IPS-NIHi7 (cell line): Measurements from ENCODE around the gene NOSTRIN.

ENCODE experiments used
- DNase-seq: peaks from one replicate; pipeline ENCODE4 v3.0.0; 2012; ENCODE audit warnings: mixed read lengths; ENCODE audit errors: extremely low spot score

The NOSTRIN gene

DNA sequence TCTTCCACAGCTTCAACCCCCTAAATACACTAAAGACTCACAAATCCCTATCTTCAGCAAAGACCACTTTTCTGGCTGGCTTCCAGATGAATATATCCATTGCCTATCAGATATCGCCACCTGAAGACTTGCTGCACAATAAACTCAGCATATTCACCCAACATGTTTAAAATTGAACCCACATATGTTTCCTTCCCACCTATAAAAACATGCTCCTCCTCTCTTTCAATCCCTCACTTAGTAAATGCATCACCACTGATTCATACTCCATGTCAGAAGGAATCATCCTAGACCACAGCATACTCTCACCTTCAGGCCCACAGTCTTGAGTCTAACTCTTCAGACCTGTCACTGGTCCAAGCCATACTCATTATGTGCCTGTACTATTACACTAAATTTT is 82.5 kb downstream of the NOSTRIN start:
- DNase-seq: no peak

DNA sequence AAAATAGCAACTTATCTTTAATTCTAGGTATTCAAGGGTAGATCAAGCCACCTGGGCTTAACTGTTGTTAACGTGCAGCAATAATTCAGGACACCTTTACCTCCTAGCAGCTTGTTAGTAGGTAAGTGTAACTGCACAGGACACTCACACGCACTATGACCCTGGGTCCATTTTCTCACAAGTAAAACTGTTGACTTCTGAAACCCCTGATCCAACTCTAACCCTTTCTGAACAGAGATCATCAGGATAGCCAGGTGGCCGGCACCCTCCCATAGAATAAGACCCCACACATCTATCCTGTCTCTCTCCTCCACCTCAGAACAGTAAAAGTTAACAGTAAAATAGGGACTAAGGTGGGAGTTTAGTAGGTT is 87.2 kb downstream of the NOSTRIN start:
- DNase-seq: no peak

DNA sequence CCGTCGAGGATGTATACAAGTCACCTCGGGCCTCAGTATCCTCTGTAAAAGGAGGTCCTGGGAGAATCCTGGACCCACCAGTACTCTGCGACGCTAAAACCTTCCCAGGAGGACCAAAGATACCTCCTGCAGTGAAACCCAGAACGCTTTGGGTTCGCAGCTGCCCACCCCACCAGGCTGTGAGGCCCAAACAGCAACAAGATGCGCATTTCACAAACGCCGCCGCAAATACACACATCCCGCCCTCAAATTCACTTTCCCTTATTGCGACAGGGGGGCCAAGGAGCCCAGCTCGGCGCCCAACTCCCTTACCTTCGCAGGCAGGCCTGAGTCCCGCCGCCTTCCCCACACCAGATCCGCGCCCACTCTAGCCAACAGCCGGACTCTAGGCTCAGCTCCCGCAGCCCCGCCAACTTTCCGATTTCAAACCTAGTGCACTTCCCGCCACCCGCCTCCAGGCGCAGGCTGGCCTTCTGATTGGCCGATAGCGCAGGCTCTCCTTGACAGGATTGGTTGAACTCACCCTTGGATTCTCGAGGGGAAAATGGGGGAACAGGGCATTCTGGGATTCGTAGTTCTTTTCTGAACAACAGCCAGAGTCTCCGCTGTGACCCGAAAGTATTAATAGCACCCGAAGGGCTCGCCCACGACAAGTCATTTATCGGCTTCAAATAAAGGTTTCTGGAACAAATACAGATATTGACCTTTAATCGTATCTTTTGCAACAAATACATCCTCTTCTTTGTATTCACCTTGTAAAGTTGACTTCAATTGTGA is 87.8 kb downstream of the NOSTRIN start, which contains the start of gene SPC25:
SPC25 (minus strand) TSS at position 425 of the 777 bp plus-strand sequence. CDS start 911 bp downstream, outside the sequence.
- peak; percentile 97 for DNase-seq

DNA sequence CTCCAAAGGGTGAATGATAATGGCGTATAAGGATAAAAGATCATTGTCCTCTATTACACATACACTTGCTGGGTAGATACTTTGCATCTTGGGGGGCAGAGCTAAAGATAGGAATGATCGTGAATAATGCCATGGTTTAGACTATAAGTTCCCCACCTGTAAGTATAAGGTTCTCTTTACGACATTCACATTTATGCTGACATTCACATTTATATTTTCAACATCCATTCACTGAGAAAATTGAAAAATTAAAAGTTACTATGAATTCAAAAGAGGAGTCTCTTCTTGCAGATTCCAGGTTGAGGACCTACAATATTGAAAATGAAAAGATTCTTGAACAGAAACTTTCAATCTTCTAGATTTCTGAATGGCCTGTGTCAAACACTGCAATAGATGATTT is 89.9 kb downstream of the NOSTRIN start:
- no peak for DNase-seq

DNA sequence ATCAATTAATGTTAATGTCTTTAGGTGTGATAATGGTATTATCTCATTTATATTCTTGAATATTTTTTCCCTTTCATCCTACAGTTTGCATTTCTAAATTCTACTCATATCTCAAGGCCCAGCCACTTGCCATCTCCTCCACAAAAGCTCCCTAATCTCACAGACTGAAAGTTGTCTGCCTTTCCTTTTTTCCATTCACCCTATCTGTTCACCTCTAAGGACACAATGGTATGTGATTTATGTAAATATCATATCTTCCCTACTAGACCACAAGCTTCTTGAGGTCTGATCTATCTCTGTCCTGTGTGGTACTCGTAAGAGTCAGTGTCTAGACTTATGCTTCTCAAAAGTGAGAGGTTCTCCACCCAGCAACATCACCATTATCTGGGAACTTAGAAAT is 91.7 kb downstream of the NOSTRIN start:
- DNase-seq: no peak

DNA sequence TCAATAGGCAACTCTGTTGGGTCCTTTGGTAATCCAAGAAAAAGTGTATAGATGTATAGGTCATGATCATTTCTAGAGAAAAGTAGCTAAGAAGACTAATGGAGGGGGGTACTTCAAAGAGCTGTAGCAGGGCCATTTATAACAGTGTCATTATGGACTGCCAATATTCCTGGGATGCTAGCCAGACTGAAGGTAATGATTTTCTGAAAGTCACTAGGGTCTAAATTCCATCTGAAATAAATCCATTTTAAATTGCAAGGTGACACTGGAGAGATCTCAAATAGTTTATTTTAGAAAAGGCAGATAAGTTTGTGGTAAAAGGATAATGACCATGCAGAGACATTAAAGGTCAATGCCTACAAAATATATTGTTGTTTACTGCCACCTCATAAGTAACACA is 92.3 kb downstream of the NOSTRIN start:
- DNase-seq: no peak

DNA sequence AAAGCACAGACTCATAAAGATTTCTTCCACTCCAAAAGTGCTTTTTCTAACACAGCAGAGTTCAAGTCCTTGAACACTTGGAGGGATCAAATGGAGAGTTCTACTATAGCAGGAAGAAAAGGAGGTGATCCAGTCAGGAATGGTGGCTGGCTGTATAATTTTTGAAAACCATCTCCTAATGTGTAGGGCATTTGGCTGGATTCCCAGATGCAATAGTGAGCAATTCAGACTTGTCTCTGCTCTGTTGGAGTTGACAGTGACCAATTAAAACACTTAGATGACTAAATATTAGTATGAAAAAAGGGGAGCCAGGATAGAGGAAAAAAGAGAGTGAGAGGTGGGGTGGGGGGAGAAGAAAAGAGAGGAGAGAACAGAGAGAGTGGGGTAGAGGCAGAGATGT is 93.3 kb downstream of the NOSTRIN start:
- DNase-seq: no peak

DNA sequence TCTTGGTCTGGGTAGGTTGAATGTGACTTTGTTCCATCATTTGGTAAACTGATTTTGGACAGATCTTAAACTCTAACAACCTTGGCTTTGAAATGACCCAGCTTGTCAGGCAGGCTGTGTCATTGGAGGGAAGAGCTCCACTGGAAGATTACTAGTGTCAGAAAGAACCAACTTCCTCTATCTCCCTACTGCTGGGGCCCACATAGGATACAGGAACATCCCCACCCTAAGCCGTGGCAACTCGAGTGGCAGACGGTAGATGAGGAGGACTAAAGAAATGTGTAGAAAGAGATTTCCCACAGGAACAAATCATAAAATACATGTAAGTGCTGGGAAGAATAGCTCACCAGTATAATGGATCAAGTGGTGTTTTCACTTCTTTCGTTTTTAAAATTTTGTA is 94.3 kb downstream of the NOSTRIN start:
- DNase-seq: no peak

DNA sequence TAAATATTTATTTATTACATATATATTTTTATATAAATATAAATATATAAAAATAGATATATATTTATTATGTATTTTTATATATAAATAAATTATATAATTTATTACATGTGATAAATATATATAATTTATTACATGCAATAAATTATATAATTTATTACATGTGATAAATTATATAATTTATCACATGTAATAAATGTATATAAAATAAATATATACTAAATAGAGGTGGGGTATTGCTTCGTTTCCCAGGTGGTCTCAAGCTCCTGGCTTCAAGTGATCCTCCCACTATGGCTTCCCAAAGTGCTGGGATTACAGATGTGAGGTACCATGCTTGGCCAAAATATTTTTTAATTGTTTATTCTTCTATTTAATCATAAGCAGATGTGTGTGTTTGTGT is 95.0 kb downstream of the NOSTRIN start:
- no peak for DNase-seq

DNA sequence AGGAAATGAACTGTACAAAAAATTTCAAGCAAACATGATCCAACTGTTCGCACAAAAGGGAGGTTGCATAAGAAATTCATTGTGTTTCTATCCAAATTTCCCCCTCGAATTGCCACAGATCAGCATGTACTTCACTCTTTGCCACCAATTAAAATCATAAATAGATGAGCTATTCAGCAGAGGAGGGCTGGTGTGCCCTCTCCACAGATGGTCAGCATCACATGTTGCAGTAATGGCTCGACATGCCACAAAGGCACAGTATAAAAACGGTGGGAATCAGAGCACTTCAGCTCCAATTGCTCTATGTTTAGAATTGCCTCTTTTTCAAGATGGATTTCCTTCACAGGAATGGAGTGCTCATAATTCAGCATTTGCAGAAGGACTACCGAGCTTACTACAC is 98.6 kb downstream of the NOSTRIN start, which contains the start of gene G6PC2:
G6PC2 (plus strand) TSS at position 289 of the 400 bp plus-strand sequence; CDS start at position 330, 41 bp downstream.
- no peak for DNase-seq

DNA sequence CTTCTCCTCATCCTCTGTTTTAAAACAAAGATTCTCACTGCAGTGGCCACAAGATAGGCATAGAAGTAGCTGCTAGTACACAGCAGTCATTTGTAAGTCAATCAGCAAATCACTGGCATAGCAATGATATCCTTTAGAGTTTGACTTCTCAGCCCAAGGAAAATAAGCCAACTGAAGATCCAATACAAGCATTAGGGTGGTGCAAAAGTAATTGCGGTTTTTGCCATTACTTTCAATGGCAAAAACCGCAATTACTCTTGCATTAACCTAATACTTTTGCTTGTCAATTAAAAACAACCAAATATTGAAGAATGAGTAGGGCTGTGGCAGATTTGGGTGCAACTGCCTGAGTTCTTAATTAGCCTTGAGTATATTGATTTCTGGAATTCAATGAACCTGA is 101.5 kb downstream of the NOSTRIN start:
- DNase-seq: no peak

DNA sequence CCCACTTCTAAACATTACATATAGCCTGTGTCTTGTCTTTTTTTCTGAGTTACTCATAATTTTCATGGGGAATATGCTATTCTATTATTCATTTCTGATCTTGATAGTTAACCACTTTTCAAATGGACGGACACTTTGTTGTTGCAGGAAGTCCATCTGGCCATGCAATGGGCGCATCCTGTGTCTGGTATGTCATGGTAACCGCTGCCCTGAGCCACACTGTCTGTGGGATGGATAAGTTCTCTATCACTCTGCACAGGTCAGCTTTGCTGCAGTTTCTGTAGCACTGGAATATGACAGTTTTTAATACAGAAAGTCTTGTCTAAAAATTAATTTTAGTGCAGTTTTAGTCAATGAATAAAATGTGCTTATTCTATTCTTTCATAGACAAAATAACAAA is 101.9 kb downstream of the NOSTRIN start:
- DNase-seq: no peak

DNA sequence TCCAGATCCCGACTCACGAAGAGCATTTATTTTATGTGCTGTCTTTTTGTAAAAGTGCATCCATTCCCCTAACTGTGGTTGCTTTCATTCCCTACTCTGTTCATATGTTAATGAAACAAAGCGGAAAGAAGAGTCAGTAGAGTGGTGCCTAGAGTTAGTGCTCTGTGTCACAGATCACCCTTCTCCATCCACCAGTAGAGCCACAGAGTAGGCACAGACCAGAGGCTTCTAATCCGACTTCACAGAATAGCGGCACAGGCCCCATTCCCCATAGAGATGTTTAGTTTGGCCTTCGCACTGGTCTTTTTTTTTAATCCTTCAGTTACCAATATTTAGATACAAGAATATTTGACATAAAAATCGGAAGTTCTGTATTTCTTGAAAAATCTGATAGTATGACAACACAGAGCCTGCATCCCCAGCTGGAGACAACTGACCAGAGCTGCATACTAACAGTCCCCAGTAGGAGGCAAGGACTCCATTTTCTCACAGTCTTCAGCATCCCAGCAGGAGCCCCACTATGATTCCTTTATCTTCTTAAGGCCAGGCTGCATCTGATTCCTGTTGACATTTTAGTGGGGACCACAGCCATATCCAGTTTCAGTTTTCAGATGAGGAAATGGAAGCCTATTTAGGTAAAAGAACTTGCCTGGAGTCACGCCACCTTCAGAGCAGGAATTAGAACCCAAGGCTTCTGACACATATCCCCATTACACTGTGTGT is 105.7 kb downstream of the NOSTRIN start:
- peak; percentile 50 for DNase-seq

DNA sequence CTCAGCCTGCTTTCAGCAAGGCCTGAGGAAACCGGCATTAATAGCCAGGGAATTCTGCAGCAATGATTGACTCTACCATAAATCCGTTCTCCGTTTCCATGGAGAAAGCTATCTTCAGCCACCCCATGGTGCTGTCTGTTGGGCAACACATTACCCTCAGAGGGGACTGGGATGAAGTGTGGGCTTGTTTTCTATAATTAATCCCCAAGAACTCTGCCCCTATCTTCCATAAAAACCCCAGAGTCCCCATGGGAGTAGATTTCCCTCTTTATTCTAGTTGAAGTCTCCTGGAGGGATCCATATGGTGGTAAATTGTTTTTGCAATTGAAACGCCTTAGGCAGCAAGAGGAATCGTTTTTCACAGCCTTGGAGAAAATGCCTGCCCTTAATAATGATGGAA is 107.9 kb downstream of the NOSTRIN start:
- no peak for DNase-seq

DNA sequence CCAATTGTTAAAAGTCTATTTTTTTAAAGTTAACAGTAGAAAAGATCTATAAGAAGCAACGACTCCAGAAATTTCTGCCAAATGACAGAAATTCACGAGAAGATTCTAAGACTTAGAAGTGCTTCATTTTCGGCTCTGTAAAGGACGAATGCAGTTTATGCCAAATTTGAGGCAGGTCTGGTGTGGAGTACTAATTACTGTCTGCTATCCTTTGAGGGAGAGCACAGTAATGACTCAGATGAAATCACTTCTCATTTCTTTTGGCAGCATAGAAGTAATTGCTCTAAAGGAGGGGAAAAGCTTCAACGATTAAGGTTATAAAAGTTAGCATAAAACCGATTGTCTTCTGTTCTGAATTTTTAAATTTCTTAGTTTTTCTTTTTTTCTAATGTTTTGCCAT is 110.0 kb downstream of the NOSTRIN start:
- no peak for DNase-seq

DNA sequence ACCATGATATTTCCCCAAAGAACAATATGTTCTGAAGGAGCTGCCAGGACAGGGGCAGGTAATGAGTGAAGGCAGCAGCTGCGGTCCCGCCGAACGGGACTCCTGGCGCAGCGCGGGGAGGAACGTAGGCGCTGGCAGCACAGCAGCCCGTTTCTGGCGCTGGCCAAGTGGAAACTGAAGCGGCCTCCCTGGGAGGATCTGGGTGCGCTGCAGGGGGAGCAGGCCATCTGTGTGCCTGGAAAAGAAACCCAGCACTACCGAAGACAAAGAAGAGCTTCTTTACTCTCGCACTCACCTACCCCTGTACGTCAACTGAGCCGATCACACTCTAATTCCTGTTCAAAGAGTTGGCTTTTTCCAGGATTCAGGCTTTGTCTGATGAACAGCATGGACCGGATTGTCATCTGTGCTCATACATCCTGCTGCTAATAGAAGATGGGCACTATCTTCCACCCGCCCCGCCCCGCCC is 110.5 kb downstream of the NOSTRIN start:
- peak; percentile 54 for DNase-seq

DNA sequence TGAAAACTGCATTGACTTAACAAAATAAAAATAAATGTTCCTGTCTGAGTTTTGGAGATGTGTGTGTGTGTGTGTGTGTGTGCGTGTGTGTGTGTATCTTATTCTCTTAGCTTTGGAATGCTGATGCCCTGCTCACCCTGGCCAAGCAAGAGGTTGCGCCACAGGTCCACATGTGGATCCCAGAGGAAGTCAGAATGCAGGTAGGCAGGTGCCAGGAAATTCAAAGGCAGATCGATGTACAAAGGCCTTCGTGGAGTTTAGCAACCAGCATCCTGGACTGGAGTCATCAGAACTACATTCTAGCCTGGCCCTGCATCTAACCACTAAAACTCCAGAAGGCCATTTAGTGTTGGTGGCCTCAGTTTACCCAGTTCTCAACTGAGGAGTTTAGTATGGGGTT is 111.1 kb downstream of the NOSTRIN start:
- DNase-seq: no peak
